Cerebellar nuclear complex (tissue), 1 donor: ENCODE results near the gene ENKD1.
A peak's percentile ranks its signal among the peaks of the same experiment; 100 is the strongest.

Source experiments
- DNase-seq, 2 experiments: peaks; one replicate each; lab custom pipeline; 2025; lab: John Stamatoyannopoulos, UW

Gene ENKD1

GRCh38 chr16:67650023-67650422 lies 16.5 kb downstream of the ENKD1 start:
- no peak for DNase-seq

GRCh38 chr16:67649494-67649931 lies 17.0 kb downstream of the ENKD1 start:
- DNase-seq, result no peak

GRCh38 chr16:67648764-67649407 lies 17.7 kb downstream of the ENKD1 start:
- DNase-seq, result no peak

GRCh38 chr16:67648088-67648763 lies 18.3 kb downstream of the ENKD1 start:
- no peak for DNase-seq

DNA sequence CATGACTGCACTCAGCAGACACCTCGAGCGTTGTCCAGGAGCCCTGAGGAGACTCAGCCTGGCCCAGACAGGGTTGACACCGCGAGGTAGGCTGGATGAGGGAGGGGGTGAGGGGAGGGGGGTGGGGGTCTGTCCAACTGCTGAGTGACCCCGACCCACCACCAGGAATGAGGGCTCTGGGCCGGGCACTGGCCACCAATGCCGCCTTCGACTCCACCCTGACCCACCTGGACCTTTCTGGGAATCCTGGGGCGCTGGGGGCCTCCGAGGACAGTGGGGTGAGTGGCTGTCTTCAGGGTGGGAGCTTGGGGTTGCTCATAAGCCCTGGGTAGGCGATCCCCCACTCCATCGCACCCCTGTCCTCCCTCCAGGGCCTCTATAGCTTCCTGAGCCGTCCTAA lies 18.9 kb downstream of the ENKD1 start:
- DNase-seq, result no peak

DNA sequence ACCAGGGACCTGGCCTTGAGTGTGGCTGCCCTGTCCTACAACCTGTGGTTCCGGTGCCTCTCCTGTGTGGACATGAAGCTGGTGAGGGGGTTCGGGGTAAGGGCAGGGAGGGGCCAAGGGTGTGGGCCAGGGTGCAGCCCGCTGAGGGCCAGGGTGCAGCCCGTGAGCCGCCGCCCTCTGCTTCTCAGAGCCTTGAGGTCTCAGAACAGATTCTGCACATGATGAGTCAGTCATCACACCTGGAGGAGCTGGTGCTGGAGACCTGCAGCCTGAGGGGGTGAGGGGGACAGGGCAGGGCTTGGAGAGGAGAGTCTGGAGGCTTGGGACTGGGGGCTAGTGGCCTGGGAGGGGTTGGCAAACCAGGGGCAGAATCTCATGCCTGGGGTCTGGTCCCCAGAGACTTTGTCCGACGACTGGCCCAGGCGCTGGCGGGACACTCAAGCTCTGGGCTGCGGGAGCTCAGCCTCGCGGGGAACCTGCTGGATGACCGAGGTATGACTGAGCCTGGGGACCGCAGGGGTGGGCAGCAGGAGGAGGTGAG lies 19.4 kb downstream of the ENKD1 start:
- no peak for DNase-seq

DNA sequence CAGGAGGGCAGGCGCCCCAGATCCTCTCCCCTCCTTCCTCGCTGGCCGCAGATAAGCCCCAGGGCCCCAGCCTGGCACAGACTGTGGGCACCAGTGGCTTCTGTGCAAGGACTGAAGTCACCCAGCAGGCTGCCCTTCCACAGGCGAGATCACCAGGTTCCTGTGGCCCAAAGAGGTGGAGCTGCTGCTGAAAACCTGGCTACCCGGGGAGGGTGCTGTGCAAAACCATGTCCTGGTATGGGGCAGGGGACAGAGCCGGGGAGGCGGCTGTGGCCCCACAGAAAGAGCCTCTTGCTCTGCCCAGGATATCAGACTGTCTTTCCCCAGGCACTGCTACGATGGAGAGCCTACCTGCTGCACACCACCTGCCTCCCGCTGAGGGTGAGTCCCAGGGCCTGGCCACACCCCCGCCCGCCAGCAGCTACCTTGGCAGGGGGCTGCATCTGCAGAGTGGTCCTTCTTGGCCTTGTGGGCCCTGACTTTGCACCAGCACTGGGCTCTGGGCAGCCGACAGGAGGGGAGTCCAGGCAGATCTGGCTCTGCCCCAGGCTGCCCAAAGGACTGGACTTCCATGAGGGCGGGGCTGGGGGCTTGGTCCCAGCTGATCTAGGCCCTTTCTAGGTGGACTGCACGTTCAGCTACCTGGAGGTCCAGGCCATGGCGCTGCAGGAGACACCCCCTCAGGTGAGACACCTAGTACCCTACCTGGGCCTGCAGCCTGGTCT lies 21.0 kb downstream of the ENKD1 start:
- DNase-seq, result no peak

GRCh38 chr16:67644038-67644437 lies 22.5 kb downstream of the ENKD1 start:
- no peak for DNase-seq

GRCh38 chr16:67641779-67642708 lies 24.5 kb downstream of the ENKD1 start:
- DNase-seq, result peak; percentile 79 to 93

DNA sequence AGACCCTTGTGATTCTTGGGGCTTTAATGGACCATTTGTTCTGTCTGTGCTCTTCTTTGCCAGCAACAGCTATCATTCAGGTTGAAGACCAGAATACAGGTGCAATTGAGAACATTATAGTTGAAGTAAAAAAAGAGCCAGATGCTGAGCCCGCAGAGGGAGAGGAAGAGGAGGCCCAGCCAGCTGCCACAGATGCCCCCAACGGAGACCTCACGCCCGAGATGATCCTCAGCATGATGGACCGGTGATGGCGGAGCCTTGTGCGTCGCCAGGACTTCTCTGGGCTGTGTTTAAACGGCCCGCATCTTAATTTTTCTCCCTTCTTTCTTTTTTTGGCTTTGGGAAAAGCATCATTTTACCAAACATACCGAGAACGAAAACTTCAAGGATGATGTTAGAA lies 28.9 kb downstream of the ENKD1 start:
- no peak for DNase-seq

- no peak for DNase-seq
Measured at GRCh38 chr16:67636713-67637112, 29.8 kb downstream of the ENKD1 start.

DNA sequence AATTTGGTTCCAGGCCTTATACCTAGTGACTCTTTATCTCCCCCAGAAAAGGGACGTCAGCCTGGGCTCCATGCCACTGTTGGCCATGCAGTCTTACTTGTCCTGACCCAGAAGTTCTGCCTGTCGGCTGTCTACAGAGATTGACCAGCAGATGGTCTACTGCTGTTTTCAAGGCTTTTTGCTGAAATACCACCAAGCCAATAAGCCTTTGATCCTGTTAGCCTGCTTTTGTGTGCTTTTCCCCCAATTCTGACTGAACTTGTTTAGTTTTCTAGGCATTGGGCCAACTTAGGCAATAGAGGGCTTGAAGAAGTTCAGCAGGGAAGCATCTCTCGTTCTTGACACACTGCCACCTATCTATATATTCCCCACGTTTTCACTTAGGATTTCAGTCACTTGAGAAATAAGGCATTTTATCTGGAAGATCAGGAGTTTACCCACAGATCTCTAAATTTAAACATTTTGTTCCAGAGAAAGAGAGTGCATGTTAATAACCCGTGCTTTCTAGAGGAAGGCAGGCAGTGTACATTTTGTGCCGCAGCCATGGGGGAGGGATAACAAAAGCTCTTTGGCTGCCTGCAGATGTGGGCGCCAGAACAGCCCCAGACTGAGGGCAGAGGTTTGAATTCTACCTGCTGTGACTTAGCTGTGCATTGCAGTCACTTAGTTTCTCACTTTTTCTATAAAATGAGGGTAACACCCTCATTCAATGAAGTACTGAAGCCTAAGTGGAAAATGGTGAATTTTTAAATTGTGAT lies 34.0 kb downstream of the ENKD1 start:
- no peak for DNase-seq

- DNase-seq, result no peak
Measured at GRCh38 chr16:67628216-67628615, 38.3 kb downstream of the ENKD1 start.

DNA sequence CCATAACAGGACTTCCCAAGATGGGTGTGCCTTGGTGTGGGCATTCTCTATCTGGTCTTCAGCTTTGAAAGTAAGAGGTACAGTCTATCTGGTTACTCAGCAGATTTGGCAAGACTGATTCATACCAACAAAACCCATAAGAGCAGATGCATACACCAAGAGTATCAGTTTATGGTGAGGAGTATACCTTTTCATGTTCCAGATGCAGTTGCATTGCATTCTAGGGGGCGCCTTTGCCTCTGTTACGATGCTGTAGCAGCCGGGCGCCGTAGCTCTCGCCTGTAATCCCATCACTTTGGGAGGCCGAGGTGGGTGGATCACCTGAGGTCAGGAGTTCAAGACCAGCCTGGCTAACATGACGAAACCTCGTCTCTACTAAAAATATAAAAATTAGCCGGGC lies 52.7 kb downstream of the ENKD1 start:
- DNase-seq, result no peak
